ENCODE measurements around the gene DNPH1.

Gene DNPH1

DNA sequence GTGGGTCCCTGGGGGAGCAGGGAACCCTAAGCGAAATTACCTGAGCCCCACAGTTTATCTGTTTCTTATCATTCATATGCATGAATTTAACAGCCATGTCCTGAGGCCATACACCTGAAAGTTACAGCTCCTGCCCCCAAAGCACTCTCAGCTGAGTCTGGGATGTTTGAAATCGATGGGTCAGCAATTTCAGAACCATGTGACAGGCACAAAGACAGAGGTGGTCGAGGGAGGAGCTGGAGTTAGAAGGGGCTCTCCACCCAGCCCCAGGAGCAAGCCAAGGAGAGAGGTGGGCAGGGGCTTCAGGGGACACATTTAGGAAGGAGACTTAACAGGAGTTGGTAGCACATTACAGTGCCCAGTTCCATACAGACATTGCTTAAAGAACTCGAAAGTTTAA, 28.9 kb upstream of the DNPH1 start:
- TF ChIP-seq, protein P1, sequence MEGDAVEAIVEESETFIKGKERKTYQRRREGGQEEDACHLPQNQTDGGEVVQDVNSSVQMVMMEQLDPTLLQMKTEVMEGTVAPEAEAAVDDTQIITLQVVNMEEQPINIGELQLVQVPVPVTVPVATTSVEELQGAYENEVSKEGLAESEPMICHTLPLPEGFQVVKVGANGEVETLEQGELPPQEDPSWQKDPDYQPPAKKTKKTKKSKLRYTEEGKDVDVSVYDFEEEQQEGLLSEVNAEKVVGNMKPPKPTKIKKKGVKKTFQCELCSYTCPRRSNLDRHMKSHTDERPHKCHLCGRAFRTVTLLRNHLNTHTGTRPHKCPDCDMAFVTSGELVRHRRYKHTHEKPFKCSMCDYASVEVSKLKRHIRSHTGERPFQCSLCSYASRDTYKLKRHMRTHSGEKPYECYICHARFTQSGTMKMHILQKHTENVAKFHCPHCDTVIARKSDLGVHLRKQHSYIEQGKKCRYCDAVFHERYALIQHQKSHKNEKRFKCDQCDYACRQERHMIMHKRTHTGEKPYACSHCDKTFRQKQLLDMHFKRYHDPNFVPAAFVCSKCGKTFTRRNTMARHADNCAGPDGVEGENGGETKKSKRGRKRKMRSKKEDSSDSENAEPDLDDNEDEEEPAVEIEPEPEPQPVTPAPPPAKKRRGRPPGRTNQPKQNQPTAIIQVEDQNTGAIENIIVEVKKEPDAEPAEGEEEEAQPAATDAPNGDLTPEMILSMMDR (IDR thresholded peaks at IDR 0.05; ENCODE audit: control insufficient read depth, insufficient read depth, low read depth, low read length, missing control alignments), result no peak
- no peak overlapping the region for H3K4me3 ChIP-seq (ENCODE audit: control insufficient read depth, low read depth, low read length)
- no peak for DNase-seq (ENCODE audit: low read depth)

DNA sequence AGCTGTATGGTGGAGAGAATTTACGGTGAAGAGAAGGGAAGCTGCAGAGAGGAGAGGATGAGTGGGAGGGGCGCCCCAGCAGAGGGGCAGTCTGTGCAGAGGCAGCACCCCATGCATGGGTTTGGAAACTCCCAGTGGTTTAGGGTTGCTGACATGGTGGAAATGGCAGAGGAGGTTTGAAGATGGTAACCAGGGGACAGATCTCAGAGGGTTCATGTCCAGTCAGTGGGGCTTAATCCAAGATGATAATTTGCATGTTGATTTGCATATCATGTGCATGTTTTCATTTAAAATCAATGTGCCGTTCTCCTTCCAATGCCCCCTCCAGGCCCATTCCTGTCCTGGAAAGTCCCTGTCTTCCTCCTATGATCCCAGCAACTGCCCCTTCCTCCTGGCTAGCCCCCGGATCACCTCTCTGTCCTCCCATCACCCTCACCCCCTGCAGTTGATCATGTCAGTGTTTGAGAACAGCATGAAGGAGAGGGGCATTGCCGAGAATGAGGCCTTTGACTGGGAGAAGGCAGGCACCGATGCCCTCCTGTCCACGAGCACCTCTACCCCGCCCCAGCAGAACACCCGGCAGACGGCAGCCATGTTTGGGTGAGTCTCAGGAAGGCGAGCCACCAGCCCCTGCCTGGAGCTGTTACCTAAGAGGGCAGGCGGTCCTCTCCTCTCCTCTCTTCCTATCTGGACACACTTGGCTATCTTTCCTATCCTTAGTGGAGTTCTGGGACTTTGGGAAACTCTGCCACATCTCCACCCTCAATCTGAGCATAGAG, 28.3 kb upstream of the DNPH1 start:
- TF ChIP-seq, protein P1 (IDR thresholded peaks at IDR 0.05; ENCODE audit: control insufficient read depth, insufficient read depth, low read depth, low read length, missing control alignments), result no peak
- DNase-seq (ENCODE audit: low read depth), result no peak
- H3K4me3 ChIP-seq (ENCODE audit: control insufficient read depth, low read depth, low read length), result no peak overlapping the region

DNA sequence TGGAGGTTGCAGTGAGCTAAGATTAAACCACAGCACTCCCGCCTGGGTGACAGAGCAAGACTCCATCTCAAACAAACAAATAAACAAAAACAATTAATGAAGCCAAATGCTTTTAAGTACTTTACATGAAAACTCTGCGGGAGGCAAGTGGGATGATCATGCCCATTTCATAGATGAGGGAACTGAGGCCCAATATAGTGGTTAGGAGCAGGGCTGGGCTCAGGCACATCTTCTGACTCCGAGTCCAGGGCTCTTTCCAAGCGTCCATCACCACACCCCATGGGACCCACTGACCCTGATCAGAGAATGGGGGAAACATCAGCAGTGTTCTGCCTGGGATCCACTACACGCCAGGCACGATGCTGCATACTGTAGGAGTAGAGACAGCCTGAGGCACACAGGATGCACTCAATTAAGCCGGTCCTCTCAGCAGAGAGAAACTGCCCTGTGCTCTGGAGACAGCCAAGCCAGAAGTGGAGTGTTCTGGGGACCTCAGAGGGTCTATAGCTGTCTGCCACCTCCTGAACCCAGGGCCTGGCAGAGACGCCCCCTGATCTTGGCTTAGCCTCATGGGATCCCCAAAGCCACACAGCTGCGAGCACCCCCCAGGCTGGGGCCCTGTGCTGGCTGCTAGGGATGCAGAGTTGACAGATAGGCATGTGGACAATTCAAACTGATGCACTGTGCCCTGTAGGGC, 27.5 kb upstream of the DNPH1 start:
- TF ChIP-seq, protein P1 (IDR thresholded peaks at IDR 0.05; ENCODE audit: control insufficient read depth, insufficient read depth, low read depth, low read length, missing control alignments), result no peak
- H3K4me3 ChIP-seq (ENCODE audit: control insufficient read depth, low read depth, low read length), result no peak overlapping the region
- DNase-seq (ENCODE audit: low read depth), result no peak

DNA sequence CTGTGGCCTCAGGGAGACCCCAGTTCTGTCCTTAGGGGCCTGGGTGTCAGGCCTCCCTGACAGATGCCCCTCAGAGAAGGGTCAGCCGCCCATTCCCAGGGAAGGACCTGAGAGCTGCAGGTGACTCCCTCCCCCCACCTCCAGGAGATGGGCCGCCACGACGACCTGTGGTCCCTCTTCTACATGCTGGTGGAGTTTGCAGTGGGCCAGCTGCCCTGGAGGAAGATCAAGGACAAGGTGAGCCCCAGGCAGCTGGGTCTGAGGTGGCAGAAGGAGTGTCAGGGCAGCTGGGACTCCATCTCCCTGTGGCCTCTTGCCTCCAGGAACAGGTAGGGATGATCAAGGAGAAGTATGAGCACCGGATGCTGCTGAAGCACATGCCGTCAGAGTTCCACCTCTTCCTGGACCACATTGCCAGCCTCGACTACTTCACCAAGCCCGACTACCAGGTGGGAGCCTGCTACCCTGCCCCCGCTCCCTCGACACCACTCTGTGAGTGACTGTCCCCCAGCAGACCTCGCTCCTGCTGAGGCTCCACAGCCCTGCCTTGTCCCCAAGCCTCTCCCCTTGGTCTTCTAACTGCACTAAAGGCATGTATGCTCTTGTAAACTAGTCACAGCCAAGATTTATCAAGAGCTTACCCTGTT, 26.2 kb upstream of the DNPH1 start:
- TF ChIP-seq, protein P1 (IDR thresholded peaks at IDR 0.05; ENCODE audit: control insufficient read depth, insufficient read depth, low read depth, low read length, missing control alignments), result no peak
- H3K4me3 ChIP-seq (ENCODE audit: control insufficient read depth, low read depth, low read length), result no peak overlapping the region
- DNase-seq (ENCODE audit: low read depth), result no peak

DNA sequence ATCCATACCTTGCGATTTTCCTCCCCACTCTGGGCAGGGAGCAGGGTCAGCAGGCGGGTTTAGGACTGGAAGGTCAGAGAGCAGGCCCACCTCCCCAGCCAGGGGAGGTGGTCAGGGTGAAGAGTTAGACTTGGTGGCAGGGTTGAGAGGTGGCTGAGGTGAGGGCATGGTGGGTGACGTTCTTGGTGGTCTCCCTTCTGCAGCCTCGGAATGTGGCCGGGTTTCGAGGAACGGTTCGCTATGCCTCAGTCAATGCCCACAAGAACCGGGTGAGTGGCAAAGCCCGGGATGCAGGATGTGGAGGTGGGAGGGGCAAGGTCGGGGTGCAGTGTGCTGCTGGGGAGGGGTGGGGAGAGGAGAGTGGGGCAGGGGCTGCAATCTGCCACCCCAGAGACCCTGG, 25.6 kb upstream of the DNPH1 start:
- DNase-seq (ENCODE audit: low read depth), result no peak
- no peak overlapping the region for H3K4me3 ChIP-seq (ENCODE audit: control insufficient read depth, low read depth, low read length)
- TF ChIP-seq, protein P1 (IDR thresholded peaks at IDR 0.05; ENCODE audit: control insufficient read depth, insufficient read depth, low read depth, low read length, missing control alignments), result no peak

DNA sequence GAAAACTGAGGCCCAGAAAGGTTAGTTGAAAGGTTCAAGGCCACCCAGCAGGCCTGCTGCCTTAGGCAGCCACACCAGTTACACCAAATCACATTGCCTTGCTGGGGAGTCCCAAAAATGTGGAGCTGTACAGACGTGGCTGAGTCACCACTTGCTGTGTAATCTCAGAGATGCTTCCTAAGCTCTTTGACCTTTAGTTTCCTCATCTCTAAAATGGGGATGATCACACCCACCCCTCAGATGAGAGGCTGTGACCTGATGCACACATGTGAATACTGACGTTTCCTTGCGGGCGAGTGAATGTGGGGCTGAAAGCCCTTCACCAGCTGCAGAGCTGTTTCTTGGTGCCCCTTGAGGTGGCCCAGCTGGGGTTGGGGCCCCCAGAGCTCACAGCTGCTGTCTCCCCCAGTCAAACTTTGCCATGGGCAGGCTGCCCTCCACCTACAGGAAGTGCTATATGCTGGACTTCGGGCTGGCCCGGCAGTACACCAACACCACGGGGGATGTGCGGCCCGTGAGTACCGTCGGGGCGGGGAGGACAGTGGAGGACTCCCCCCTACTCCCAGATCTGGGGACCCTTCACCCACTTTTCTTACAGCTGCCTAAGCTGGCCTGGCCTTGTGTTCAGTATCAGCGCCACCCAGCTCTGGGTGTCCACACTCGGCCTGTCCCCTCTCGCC, 25.0 kb upstream of the DNPH1 start:
- TF ChIP-seq, protein P1 (IDR thresholded peaks at IDR 0.05; ENCODE audit: control insufficient read depth, insufficient read depth, low read depth, low read length, missing control alignments), result no peak
- H3K4me3 ChIP-seq (ENCODE audit: control insufficient read depth, low read depth, low read length), result no peak overlapping the region
- no peak for DNase-seq (ENCODE audit: low read depth)

Measured in AG09309 (cell line).